Pericardium fibroblast (primary cell): ENCODE data around the gene DRG1. TPM values are rescaled to one million over a fixed set of nuclear protein-coding genes. Genes with fewer than 3 reads are reported as not detected.

Experiments used
- total RNA-seq: library from RNA; depleted of rRNA; stranded (reverse); fragments of >200 nt; gene quantifications from 2 replicates; pipeline ENCODE4 v1.2.3, GENCODE V29; 2015

DRG1 gene
- 56.2 and 67.3 TPM in 2 replicates for total RNA-seq

GRCh38 chr22:31399211-31400022 is at the start of gene DRG1:
TSS of gene DRG1 (plus strand) at chr22:31399604. CDS start at chr22:31399684, 80 bp downstream.

Other genes starting within 250 kb of the DRG1 start
- gene RNF185, start 239.4 kb upstream of the DRG1 start, total RNA-seq = 24.3 and 25.7 TPM in 2 replicates
- gene LIMK2, start 187.3 kb upstream of the DRG1 start, total RNA-seq = 10.0 and 11.6 TPM in 2 replicates
- gene PIK3IP1, start 107.1 kb upstream of the DRG1 start, total RNA-seq = 16.9 and 17.3 TPM in 2 replicates
- 14.4 and 17.3 TPM in 2 replicates for gene PATZ1, start 53.3 kb upstream of the DRG1 start, total RNA-seq
- gene EIF4ENIF1, start 90.2 kb downstream of the DRG1 start, total RNA-seq = 7.9 and 15.9 TPM in 2 replicates
- gene SFI1, start 96.9 kb downstream of the DRG1 start, total RNA-seq = 5.3 and 8.6 TPM in 2 replicates